ENCODE measurements around the gene OSBPL10.

OSBPL10 gene

GRCh38 chr3:31959251-31959650 is 21.8 kb downstream of the OSBPL10 start:
- DNase-seq (ENCODE audit: low spot score), result no peak

GRCh38 chr3:31958701-31959152 is 22.3 kb downstream of the OSBPL10 start:
- no peak for DNase-seq (ENCODE audit: low spot score)

- no peak for DNase-seq (ENCODE audit: low spot score)
Measured at GRCh38 chr3:31957106-31957505, 24.0 kb downstream of the OSBPL10 start.

- no peak for DNase-seq (ENCODE audit: low spot score)
Measured at GRCh38 chr3:31955581-31955980, 25.5 kb downstream of the OSBPL10 start.

GRCh38 chr3:31953636-31954035 is 27.4 kb downstream of the OSBPL10 start:
- DNase-seq (ENCODE audit: low spot score), result no peak

- DNase-seq (ENCODE audit: low spot score), result no peak
Measured at GRCh38 chr3:31953091-31953490, 28.0 kb downstream of the OSBPL10 start.

GRCh38 chr3:31952205-31952604 is 28.9 kb downstream of the OSBPL10 start:
- DNase-seq (ENCODE audit: low spot score), result no peak

GRCh38 chr3:31948280-31948679 is 32.8 kb downstream of the OSBPL10 start:
- DNase-seq (ENCODE audit: low spot score), result no peak

GRCh38 chr3:31947671-31948091 is 33.4 kb downstream of the OSBPL10 start:
- no peak for DNase-seq (ENCODE audit: low spot score)

- no peak for DNase-seq (ENCODE audit: low spot score)
Measured at GRCh38 chr3:31947162-31947561, 33.9 kb downstream of the OSBPL10 start.

GRCh38 chr3:31946484-31947081 is 34.5 kb downstream of the OSBPL10 start:
- DNase-seq (ENCODE audit: low spot score), result no peak

GRCh38 chr3:31945738-31946052 is 35.4 kb downstream of the OSBPL10 start:
- no peak for DNase-seq (ENCODE audit: low spot score)

GRCh38 chr3:31943041-31943440 is 38.0 kb downstream of the OSBPL10 start:
- DNase-seq (ENCODE audit: low spot score), result no peak

- DNase-seq (ENCODE audit: low spot score), result no peak
Measured at GRCh38 chr3:31942446-31942845, 38.6 kb downstream of the OSBPL10 start.

- DNase-seq (ENCODE audit: low spot score), result no peak
Measured at GRCh38 chr3:31937225-31937624, 43.8 kb downstream of the OSBPL10 start.

- DNase-seq (ENCODE audit: low spot score), result no peak
Measured at GRCh38 chr3:31936420-31937060, 44.5 kb downstream of the OSBPL10 start.

GRCh38 chr3:31934866-31935265 is 46.2 kb downstream of the OSBPL10 start:
- no peak for DNase-seq (ENCODE audit: low spot score)

GRCh38 chr3:31934018-31934417 is 47.0 kb downstream of the OSBPL10 start:
- DNase-seq (ENCODE audit: low spot score), result no peak

- DNase-seq (ENCODE audit: low spot score), result no peak
Measured at GRCh38 chr3:31932990-31933389, 48.1 kb downstream of the OSBPL10 start.

GRCh38 chr3:31929826-31930502 is 51.1 kb downstream of the OSBPL10 start:
- no peak for DNase-seq (ENCODE audit: low spot score)

- no peak for DNase-seq (ENCODE audit: low spot score)
Measured at GRCh38 chr3:31927811-31928210, 53.3 kb downstream of the OSBPL10 start.

GRCh38 chr3:31926543-31926942 is 54.5 kb downstream of the OSBPL10 start:
- no peak for DNase-seq (ENCODE audit: low spot score)

GRCh38 chr3:31925271-31925630 is 55.8 kb downstream of the OSBPL10 start:
- DNase-seq (ENCODE audit: low spot score), result no peak

Measured in hematopoietic multipotent progenitor cell treated with erythropoietin and hydrocortisone succinate and interleukin-3 and kit ligand, for 17 days (in vitro differentiated cells).